ENCODE results near the gene NFKBIE. TPM values are rescaled to one million over a fixed set of nuclear protein-coding genes. Genes with fewer than 3 reads are reported as not detected.

NFKBIE gene
- total RNA-seq, 1 donor: 4.7 TPM

DNA sequence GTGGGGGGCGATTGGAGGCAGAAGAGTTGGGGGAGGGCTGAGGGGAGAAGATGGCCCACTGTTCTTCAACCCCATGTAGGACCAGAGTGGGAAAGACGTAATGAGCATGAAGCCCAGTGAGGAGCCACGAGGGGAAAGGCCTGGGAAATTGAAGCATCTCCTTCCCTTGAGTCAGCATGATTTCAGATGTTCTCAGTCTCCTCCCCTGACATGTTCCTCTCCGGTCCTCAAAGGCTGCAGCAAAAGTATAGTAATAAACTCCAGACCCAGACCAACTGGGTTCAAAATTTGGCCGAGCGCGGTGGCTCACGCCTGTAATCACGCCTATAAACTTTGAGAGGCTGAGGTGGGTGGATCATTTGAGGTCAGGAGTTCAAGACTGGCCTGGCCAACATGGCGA, 1.9 kb upstream of the NFKBIE start:
- no peaks in the 10 kb centered on the region for H3K9me3 ChIP-seq (ENCODE audit: low read depth, low read length)
- peak; percentile 85 for DNase-seq (ENCODE audit: insufficient read length, low spot score, missing footprints)

DNA sequence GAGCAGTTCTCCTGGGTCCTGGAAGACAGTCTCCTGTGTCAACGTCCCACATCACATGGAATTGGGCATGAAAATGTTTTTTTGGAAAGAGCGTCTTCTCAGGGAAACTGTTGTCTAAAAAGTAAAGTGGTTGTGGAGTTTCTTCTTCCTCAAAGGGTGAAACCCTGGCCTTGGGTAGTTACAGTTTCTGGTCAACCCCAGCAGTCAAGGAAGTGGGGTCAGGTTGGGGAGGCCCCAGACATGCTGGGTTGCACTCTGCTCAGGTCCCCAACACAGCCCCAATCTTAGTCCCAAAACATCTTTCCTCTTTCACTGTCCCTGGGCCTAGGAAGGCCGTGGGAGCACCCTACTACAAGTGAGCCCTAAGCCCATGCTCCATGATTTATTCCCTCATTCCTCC, 996 bp upstream of the NFKBIE start:
- peak; percentile 69 for DNase-seq (ENCODE audit: insufficient read length, low spot score, missing footprints)
- Histone ChIP-seq H3K4me3 (ENCODE audit: insufficient read depth, low read length) (no peak overlapping the region), H4K20me1 (ENCODE audit: insufficient read depth, low read length) (peaks cover 8% of the 10 kb centered on the region), H3K4me1 (ENCODE audit: insufficient read depth, low read length) (peaks cover 15% of the 10 kb centered on the region), H3K4me2 (ENCODE audit: insufficient read depth, low read length) (no peak overlapping the region), H3K36me3 (ENCODE audit: insufficient read depth, low read length) (no peaks in the 10 kb centered on the region), H3K9me3 (ENCODE audit: low read depth, low read length) (no peaks in the 10 kb centered on the region), H3K27me3 (ENCODE audit: insufficient read depth, low read length) (peaks cover 26% of the 10 kb centered on the region), H3K27ac (ENCODE audit: low read depth, low read length) (no peak overlapping the region), H2AFZ (ENCODE audit: low read length) (no peak overlapping the region), H3K79me2 (ENCODE audit: insufficient read depth, low read length) (peaks cover 25% of the 10 kb centered on the region)
- TF ChIP-seq, protein P1, sequence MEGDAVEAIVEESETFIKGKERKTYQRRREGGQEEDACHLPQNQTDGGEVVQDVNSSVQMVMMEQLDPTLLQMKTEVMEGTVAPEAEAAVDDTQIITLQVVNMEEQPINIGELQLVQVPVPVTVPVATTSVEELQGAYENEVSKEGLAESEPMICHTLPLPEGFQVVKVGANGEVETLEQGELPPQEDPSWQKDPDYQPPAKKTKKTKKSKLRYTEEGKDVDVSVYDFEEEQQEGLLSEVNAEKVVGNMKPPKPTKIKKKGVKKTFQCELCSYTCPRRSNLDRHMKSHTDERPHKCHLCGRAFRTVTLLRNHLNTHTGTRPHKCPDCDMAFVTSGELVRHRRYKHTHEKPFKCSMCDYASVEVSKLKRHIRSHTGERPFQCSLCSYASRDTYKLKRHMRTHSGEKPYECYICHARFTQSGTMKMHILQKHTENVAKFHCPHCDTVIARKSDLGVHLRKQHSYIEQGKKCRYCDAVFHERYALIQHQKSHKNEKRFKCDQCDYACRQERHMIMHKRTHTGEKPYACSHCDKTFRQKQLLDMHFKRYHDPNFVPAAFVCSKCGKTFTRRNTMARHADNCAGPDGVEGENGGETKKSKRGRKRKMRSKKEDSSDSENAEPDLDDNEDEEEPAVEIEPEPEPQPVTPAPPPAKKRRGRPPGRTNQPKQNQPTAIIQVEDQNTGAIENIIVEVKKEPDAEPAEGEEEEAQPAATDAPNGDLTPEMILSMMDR (IDR thresholded peaks at IDR 0.05; ENCODE audit: extremely low read depth, low read depth, low read length): no peak

More for the DNA sequence above, 1.9 kb upstream of the NFKBIE start:
- H3K27ac ChIP-seq (ENCODE audit: low read depth, low read length): no peak overlapping the region
- no peak overlapping the region for H3K4me2 ChIP-seq (ENCODE audit: insufficient read depth, low read length)
- no peak overlapping the region for H2AFZ ChIP-seq (ENCODE audit: low read length)
- H3K4me3 ChIP-seq (ENCODE audit: insufficient read depth, low read length): no peak overlapping the region
- H4K20me1 ChIP-seq (ENCODE audit: insufficient read depth, low read length): peaks cover 8% of the 10 kb centered on the region
- H3K79me2 ChIP-seq (ENCODE audit: insufficient read depth, low read length): peaks cover 22% of the 10 kb centered on the region
- peaks cover 35% of the 10 kb centered on the region for H3K27me3 ChIP-seq (ENCODE audit: insufficient read depth, low read length)
- peaks cover 15% of the 10 kb centered on the region for H3K4me1 ChIP-seq (ENCODE audit: insufficient read depth, low read length)
- TF ChIP-seq, protein P1 (IDR thresholded peaks at IDR 0.05; ENCODE audit: extremely low read depth, low read depth, low read length): no peak
- H3K36me3 ChIP-seq (ENCODE audit: insufficient read depth, low read length): no peaks in the 10 kb centered on the region

DNA sequence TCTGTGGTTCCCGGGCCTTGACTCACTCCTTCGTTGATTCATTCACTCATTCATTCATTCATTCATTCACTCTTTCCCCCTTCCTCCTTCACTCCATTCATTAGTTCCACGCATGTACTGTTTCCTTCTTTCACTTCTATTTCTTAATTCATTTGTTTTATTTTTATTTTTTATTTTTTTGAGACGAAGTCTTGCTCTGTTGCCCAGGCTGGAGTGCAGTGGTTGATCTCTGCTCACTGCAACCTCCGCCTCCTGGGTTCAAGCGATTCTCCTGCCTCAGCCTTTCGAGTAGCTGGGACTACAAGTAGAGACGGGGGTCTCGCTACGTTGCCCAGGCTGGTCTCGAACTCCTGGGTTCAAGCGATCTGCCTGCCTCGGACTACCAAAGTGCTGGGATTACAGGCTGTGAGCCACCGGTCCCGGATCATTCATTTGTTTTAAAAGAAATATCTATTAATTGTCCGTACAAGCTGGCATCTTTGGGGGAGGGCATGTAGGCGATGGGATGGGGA, 427 bp upstream of the NFKBIE start:
- Histone ChIP-seq H3K9me3 (ENCODE audit: low read depth, low read length) (no peaks in the 10 kb centered on the region), H3K36me3 (ENCODE audit: insufficient read depth, low read length) (no peaks in the 10 kb centered on the region), H3K4me1 (ENCODE audit: insufficient read depth, low read length) (peaks cover 15% of the 10 kb centered on the region), H2AFZ (ENCODE audit: low read length) (no peak overlapping the region), H3K27me3 (ENCODE audit: insufficient read depth, low read length) (peaks cover 21% of the 10 kb centered on the region), H3K4me3 (ENCODE audit: insufficient read depth, low read length) (peak overlapping the region; percentile 90), H3K4me2 (ENCODE audit: insufficient read depth, low read length) (peak overlapping the region; percentile 33), H3K27ac (ENCODE audit: low read depth, low read length) (no peak overlapping the region), H3K79me2 (ENCODE audit: insufficient read depth, low read length) (peaks cover 25% of the 10 kb centered on the region), H4K20me1 (ENCODE audit: insufficient read depth, low read length) (peaks cover 8% of the 10 kb centered on the region)
- no peak for DNase-seq (ENCODE audit: insufficient read length, low spot score, missing footprints)
- TF ChIP-seq, protein P1 (IDR thresholded peaks at IDR 0.05; ENCODE audit: extremely low read depth, low read depth, low read length): no peak

DNA sequence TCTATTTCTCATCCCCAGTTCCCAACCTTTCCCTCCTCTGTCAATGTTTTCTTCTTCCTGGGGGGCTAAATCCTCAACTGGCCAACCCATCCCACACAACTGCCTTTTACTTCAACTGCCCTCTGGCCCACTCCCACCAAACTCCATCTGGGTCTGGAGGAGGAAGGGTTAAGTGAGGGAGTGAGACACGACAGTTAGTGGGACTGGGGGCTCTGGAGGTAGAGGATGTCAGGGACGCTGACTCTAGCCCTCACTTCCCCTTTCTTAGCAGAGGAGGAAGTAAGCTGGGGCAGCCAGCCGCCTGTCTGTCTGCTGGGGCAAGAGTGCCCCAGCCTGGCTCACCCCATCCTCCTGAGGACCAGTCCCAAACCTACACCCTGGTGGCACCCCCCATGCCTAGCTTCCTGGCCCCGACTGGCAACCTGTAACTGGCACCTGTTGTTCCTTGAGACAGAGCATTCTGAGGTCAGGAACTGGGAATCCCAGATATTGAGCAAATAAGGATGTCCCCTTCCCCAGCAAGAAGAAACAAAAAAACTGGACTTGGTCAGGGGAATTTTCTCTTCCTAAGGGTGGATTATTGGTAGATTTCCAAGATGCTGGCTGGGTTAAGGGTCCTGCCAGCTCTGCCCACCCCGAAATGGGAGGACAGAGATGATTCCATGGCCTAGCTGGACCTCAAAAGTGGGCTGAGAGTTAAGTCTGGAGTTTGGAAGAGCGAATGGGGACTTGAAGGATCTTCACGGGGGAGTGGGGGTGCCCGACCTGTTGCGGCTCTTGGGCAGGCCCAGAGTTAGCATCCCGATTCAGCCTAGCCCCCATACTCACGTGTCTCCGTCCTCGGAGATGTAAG, 971 bp downstream of the NFKBIE start:
- Histone ChIP-seq H3K27ac (ENCODE audit: low read depth, low read length) (peak overlapping the region; percentile 60), H2AFZ (ENCODE audit: low read length) (peak overlapping the region; percentile 86), H4K20me1 (ENCODE audit: insufficient read depth, low read length) (peaks cover 8% of the 10 kb centered on the region), H3K4me1 (ENCODE audit: insufficient read depth, low read length) (peaks cover 15% of the 10 kb centered on the region), H3K9me3 (ENCODE audit: low read depth, low read length) (no peaks in the 10 kb centered on the region), H3K36me3 (ENCODE audit: insufficient read depth, low read length) (peaks cover 10% of the 10 kb centered on the region), H3K4me2 (ENCODE audit: insufficient read depth, low read length) (peak overlapping the region; percentile 92), H3K27me3 (ENCODE audit: insufficient read depth, low read length) (peaks cover 13% of the 10 kb centered on the region), H3K4me3 (ENCODE audit: insufficient read depth, low read length) (peak overlapping the region; percentile 90), H3K79me2 (ENCODE audit: insufficient read depth, low read length) (peaks cover 25% of the 10 kb centered on the region)
- TF ChIP-seq, protein P1 (IDR thresholded peaks at IDR 0.05; ENCODE audit: extremely low read depth, low read depth, low read length): no peak
- peak; percentile 78 for DNase-seq (ENCODE audit: insufficient read length, low spot score, missing footprints)

All from osteoblast (primary cell).